Measurements from ENCODE around the gene SCAND1.

SCAND1 gene

GRCh38 chr20:35909796-35910195 is 44.5 kb downstream of the SCAND1 start:
- H3K9ac ChIP-seq (ENCODE audit: low read length), result no peak overlapping the region
- H3K18ac ChIP-seq (ENCODE audit: low read depth in 1 of 2, low read length in 2 of 2), result no peak overlapping the region
- no peak overlapping the region for H2AK5ac ChIP-seq (ENCODE audit: low read length, severe bottlenecking)
- H2BK12ac ChIP-seq (ENCODE audit: low read length in 2 of 2), result no peak overlapping the region
- H3K4me2 ChIP-seq (ENCODE audit: low read length, poor library complexity, severe bottlenecking), result no peak overlapping the region
- H2BK120ac ChIP-seq (ENCODE audit: low read depth, low read length), result no peak overlapping the region
- no peak overlapping the region for H3K14ac ChIP-seq (ENCODE audit: low read length in 2 of 2)
- no peak overlapping the region for H2BK15ac ChIP-seq (ENCODE audit: low read depth, poor library complexity, severe bottlenecking)
- no peak for DNase-seq
- no peak overlapping the region for H3K4ac ChIP-seq (ENCODE audit: low read depth in 1 of 2, low read length in 2 of 2)
- H2BK5ac ChIP-seq (ENCODE audit: low read depth, low read length, poor library complexity, severe bottlenecking), result no peak overlapping the region
- no peak overlapping the region for H2AFZ ChIP-seq (ENCODE audit: low read depth, low read length)
- H3K4me3 ChIP-seq (ENCODE audit: insufficient read depth in 1 of 2, low read depth in 1 of 2, low read length in 2 of 2), result no peak overlapping the region
- no peak overlapping the region for H4K91ac ChIP-seq (ENCODE audit: low read length)
- H3K79me1 ChIP-seq (replicated peaks; ENCODE audit: low read length, poor library complexity, severe bottlenecking), result peaks cover 14% of the 10 kb centered on the region
- H3K23ac ChIP-seq (ENCODE audit: low read length in 2 of 2), result no peak overlapping the region
- H3K4me1 ChIP-seq (ENCODE audit: control insufficient read depth, insufficient read depth, low read depth, low read length), result peaks cover 2% of the 10 kb centered on the region
- peaks cover 23 to 60% of the 10 kb centered on the region in 2 experiments for H3K36me3 ChIP-seq (ENCODE audit: control insufficient read depth in 1 of 2, insufficient read depth in 2 of 2, low read depth in 1 of 2, low read length in 2 of 2)
- H3K27me3 ChIP-seq (ENCODE audit: control insufficient read depth in 1 of 2, insufficient read depth in 1 of 2, low read length in 2 of 2), result no peaks in the 10 kb centered on the region
- no peak overlapping the region for H4K8ac ChIP-seq (ENCODE audit: low read length)
- H3K9me3 ChIP-seq (ENCODE audit: control insufficient read depth, low read length), result no peaks in the 10 kb centered on the region
- 80% methylated on average over 1 of the region's 1 CpG for WGBS
- no peak overlapping the region for H3K27ac ChIP-seq (ENCODE audit: low read length, poor library complexity, severe bottlenecking)

- H4K91ac ChIP-seq (ENCODE audit: low read length), result no peak overlapping the region
- H3K4me1 ChIP-seq (ENCODE audit: control insufficient read depth, insufficient read depth, low read depth, low read length), result peaks cover 2% of the 10 kb centered on the region
- no peak overlapping the region for H3K14ac ChIP-seq (ENCODE audit: low read length in 2 of 2)
- no peak overlapping the region for H4K8ac ChIP-seq (ENCODE audit: low read length)
- H3K4me3 ChIP-seq (ENCODE audit: insufficient read depth in 1 of 2, low read depth in 1 of 2, low read length in 2 of 2), result no peak overlapping the region
- no peak overlapping the region for H2BK15ac ChIP-seq (ENCODE audit: low read depth, poor library complexity, severe bottlenecking)
- no peak overlapping the region for H3K23ac ChIP-seq (ENCODE audit: low read length in 2 of 2)
- peaks cover 20 to 56% of the 10 kb centered on the region in 2 experiments for H3K36me3 ChIP-seq (ENCODE audit: control insufficient read depth in 1 of 2, insufficient read depth in 2 of 2, low read depth in 1 of 2, low read length in 2 of 2)
- no peak overlapping the region for H2AK5ac ChIP-seq (ENCODE audit: low read length, severe bottlenecking)
- no peaks in the 10 kb centered on the region for H3K9me3 ChIP-seq (ENCODE audit: control insufficient read depth, low read length)
- peaks cover 16% of the 10 kb centered on the region for H3K79me1 ChIP-seq (replicated peaks; ENCODE audit: low read length, poor library complexity, severe bottlenecking)
- DNase-seq, result no peak
- no peak overlapping the region for H3K4me2 ChIP-seq (ENCODE audit: low read length, poor library complexity, severe bottlenecking)
- H3K27me3 ChIP-seq (ENCODE audit: control insufficient read depth in 1 of 2, insufficient read depth in 1 of 2, low read length in 2 of 2), result no peaks in the 10 kb centered on the region
- WGBS, result 99% methylated on average over 1 of the region's 1 CpG
- no peak overlapping the region for H2AFZ ChIP-seq (ENCODE audit: low read depth, low read length)
- H3K9ac ChIP-seq (ENCODE audit: low read length), result no peak overlapping the region
- no peak overlapping the region for H3K18ac ChIP-seq (ENCODE audit: low read depth in 1 of 2, low read length in 2 of 2)
- H2BK12ac ChIP-seq (ENCODE audit: low read length in 2 of 2), result no peak overlapping the region
- no peak overlapping the region for H2BK5ac ChIP-seq (ENCODE audit: low read depth, low read length, poor library complexity, severe bottlenecking)
- no peak overlapping the region for H3K27ac ChIP-seq (ENCODE audit: low read length, poor library complexity, severe bottlenecking)
- no peak overlapping the region for H3K4ac ChIP-seq (ENCODE audit: low read depth in 1 of 2, low read length in 2 of 2)
- no peak overlapping the region for H2BK120ac ChIP-seq (ENCODE audit: low read depth, low read length)
These were observed 45.1 kb downstream of the SCAND1 start for GRCh38 chr20:35909176-35909575.

- Histone ChIP-seq H4K8ac (ENCODE audit: low read length) (no peak overlapping the region), H2BK15ac (ENCODE audit: low read depth, poor library complexity, severe bottlenecking) (no peak overlapping the region), H3K4me3 (ENCODE audit: insufficient read depth in 1 of 2, low read depth in 1 of 2, low read length in 2 of 2) (no peak overlapping the region), H3K27ac (ENCODE audit: low read length, poor library complexity, severe bottlenecking) (no peak overlapping the region), H2BK120ac (ENCODE audit: low read depth, low read length) (no peak overlapping the region), H3K36me3 (ENCODE audit: control insufficient read depth in 1 of 2, insufficient read depth in 2 of 2, low read depth in 1 of 2, low read length in 2 of 2) (peaks cover 14 to 46% of the 10 kb centered on the region in 2 experiments), H2BK5ac (ENCODE audit: low read depth, low read length, poor library complexity, severe bottlenecking) (no peak overlapping the region), H3K9ac (ENCODE audit: low read length) (no peak overlapping the region), H2AFZ (ENCODE audit: low read depth, low read length) (no peak overlapping the region), H3K23ac (ENCODE audit: low read length in 2 of 2) (no peak overlapping the region), H3K9me3 (ENCODE audit: control insufficient read depth, low read length) (no peaks in the 10 kb centered on the region), H3K4ac (ENCODE audit: low read depth in 1 of 2, low read length in 2 of 2) (no peak overlapping the region), H3K4me1 (ENCODE audit: control insufficient read depth, insufficient read depth, low read depth, low read length) (peaks cover 2% of the 10 kb centered on the region), H2AK5ac (ENCODE audit: low read length, severe bottlenecking) (no peak overlapping the region), H3K18ac (ENCODE audit: low read depth in 1 of 2, low read length in 2 of 2) (no peak overlapping the region), H2BK12ac (ENCODE audit: low read length in 2 of 2) (no peak overlapping the region), H3K4me2 (ENCODE audit: low read length, poor library complexity, severe bottlenecking) (no peak overlapping the region), H3K79me1 (replicated peaks; ENCODE audit: low read length, poor library complexity, severe bottlenecking) (peaks cover 21% of the 10 kb centered on the region), H3K14ac (ENCODE audit: low read length in 2 of 2) (no peak overlapping the region), H3K27me3 (ENCODE audit: control insufficient read depth in 1 of 2, insufficient read depth in 1 of 2, low read length in 2 of 2) (no peaks in the 10 kb centered on the region), H4K91ac (ENCODE audit: low read length) (no peak overlapping the region)
- DNase-seq, result no peak
These were observed 46.3 kb downstream of the SCAND1 start for GRCh38 chr20:35908007-35908406.

DNA sequence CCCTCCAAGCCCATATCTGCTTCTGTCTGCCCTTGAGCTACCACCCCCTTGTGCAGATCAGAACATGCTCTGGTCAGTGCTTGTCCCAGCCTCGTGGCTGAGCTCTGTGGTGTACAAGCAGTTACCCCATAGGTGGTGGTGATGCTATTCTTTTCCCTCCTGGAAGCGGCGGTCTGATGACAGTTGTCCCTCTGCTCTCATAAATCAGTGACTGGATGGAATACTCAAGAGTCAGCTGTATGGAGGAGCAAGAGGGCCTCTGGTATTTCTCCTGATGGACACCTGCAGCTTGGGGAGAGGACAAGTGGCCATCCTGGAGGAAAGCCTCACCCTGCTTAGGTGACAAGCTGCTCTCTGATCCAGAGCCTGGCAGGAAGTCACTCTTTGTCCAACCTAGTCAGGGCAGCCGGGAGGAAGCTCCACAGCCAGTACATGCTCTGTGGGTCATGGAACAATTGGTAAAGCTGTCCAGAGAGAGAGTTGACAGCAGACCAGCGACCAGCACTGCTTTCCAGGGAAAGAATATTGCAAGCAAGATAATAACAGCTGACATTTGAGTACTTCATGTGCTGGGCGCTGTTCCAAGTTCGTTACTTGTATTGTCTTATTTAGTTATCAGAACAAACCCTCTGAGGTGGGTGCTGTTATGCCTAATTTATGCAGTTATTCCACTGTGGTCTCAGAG is 47.1 kb downstream of the SCAND1 start:
- Histone ChIP-seq H3K4me3 (ENCODE audit: insufficient read depth in 1 of 2, low read depth in 1 of 2, low read length in 2 of 2) (no peak overlapping the region), H2AFZ (ENCODE audit: low read depth, low read length) (no peak overlapping the region), H3K18ac (ENCODE audit: low read depth in 1 of 2, low read length in 2 of 2) (no peak overlapping the region), H2BK12ac (ENCODE audit: low read length in 2 of 2) (no peak overlapping the region), H4K91ac (ENCODE audit: low read length) (no peak overlapping the region), H2BK15ac (ENCODE audit: low read depth, poor library complexity, severe bottlenecking) (no peak overlapping the region), H2BK120ac (ENCODE audit: low read depth, low read length) (no peak overlapping the region), H3K4me2 (ENCODE audit: low read length, poor library complexity, severe bottlenecking) (no peak overlapping the region), H3K27me3 (ENCODE audit: control insufficient read depth in 1 of 2, insufficient read depth in 1 of 2, low read length in 2 of 2) (no peaks in the 10 kb centered on the region), H3K23ac (ENCODE audit: low read length in 2 of 2) (no peak overlapping the region), H3K9ac (ENCODE audit: low read length) (no peak overlapping the region), H3K36me3 (ENCODE audit: control insufficient read depth in 1 of 2, insufficient read depth in 2 of 2, low read depth in 1 of 2, low read length in 2 of 2) (peaks cover 12 to 43% of the 10 kb centered on the region in 2 experiments), H3K27ac (ENCODE audit: low read length, poor library complexity, severe bottlenecking) (no peak overlapping the region), H2BK5ac (ENCODE audit: low read depth, low read length, poor library complexity, severe bottlenecking) (no peak overlapping the region), H3K4me1 (ENCODE audit: control insufficient read depth, insufficient read depth, low read depth, low read length) (peaks cover 6% of the 10 kb centered on the region), H3K4ac (ENCODE audit: low read depth in 1 of 2, low read length in 2 of 2) (no peak overlapping the region), H3K9me3 (ENCODE audit: control insufficient read depth, low read length) (no peaks in the 10 kb centered on the region), H3K79me1 (replicated peaks; ENCODE audit: low read length, poor library complexity, severe bottlenecking) (peaks cover 20% of the 10 kb centered on the region), H4K8ac (ENCODE audit: low read length) (no peak overlapping the region), H3K14ac (ENCODE audit: low read length in 2 of 2) (no peak overlapping the region), H2AK5ac (ENCODE audit: low read length, severe bottlenecking) (no peak overlapping the region)
- 94% methylated on average over 7 of the region's 7 CpGs for WGBS
- DNase-seq, result no peak

Measured in mesenchymal stem cell (in vitro differentiated cells and primary cell).